CD4-positive, alpha-beta T cell (primary cell): ENCODE data around the gene CDKAL1. TPM values are rescaled to one million over a fixed set of nuclear protein-coding genes. Genes with fewer than 3 reads are reported as not detected.

Source experiments
- ATAC-seq: fragments of 200-7000 bp; cut with Tn5 transposase; one replicate; pipeline ENCODE4 v1.10.0; 2022; ENCODE audit warnings: mild to moderate bottlenecking; ENCODE audit not compliant: poor library complexity
- CTCF ChIA-PET: fragments of 350-600 bp; sonication (Branson Sonifier 250); formaldehyde crosslinking; loops from one replicate; lab custom pipeline; 2021; ENCODE audit warnings: antibody characterized with exemption, inconsistent platforms; lab: Charles Lee
- POLR2A ChIA-PET: fragments of 350-600 bp; sonication (Branson Sonifier 250); formaldehyde crosslinking; loops from one replicate; lab custom pipeline; 2021; ENCODE audit warnings: antibody characterized with exemption, inconsistent platforms; lab: Charles Lee
- DNase-seq, 14 experiments: peaks; one replicate each; pipeline ENCODE4 v3.0.0-alpha.2; 2013 to 2020; ENCODE audit warnings: mixed read lengths in 2 of 14
- H3K27ac ChIP-seq, 2 donors: one replicate each; pipeline versions ENCODE4 v1.5.1 to v1.7.0; 2013; ENCODE audit warnings: low read length in 2 of 2, low read depth in 1 of 2, mild to moderate bottlenecking in 1 of 2
- H3K27me3 ChIP-seq, 2 experiments: 1 replicate in 1 of 2; 2 replicates in 1 of 2; pipeline versions ENCODE4 v1.6.1 to v1.7.0; 2013; ENCODE audit warnings: low read length in 2 of 2, control low read depth in 1 of 2, mild to moderate bottlenecking in 1 of 2, moderate library complexity in 1 of 2; ENCODE audit not compliant: insufficient read depth in 2 of 2, control insufficient read depth in 1 of 2
- H3K36me3 ChIP-seq: one replicate; pipeline ENCODE4 v1.6.1; 2013; ENCODE audit warnings: low read length, control low read depth; ENCODE audit not compliant: insufficient read depth
- H3K4me1 ChIP-seq: one replicate; pipeline ENCODE4 v1.6.1; 2013; ENCODE audit warnings: low read length, control low read depth; ENCODE audit not compliant: insufficient read depth
- H3K4me3 ChIP-seq: one replicate; pipeline ENCODE4 v1.5.1; 2013; ENCODE audit warnings: mild to moderate bottlenecking, low read length, moderate library complexity
- H3K9me3 ChIP-seq, 2 experiments: 1 replicate in 1 of 2; 2 replicates in 1 of 2; pipeline versions ENCODE4 v1.6.1 to v1.7.0; 2013; ENCODE audit warnings: low read length in 2 of 2, mild to moderate bottlenecking in 2 of 2, control low read depth in 1 of 2, moderate library complexity in 1 of 2; ENCODE audit not compliant: control insufficient read depth in 1 of 2, insufficient read depth in 1 of 2
- H3K27ac Mint-ChIP-seq: one replicate; pipeline ENCODE4 v1.8.0; 2020; ENCODE audit warnings: mixed read lengths
- H3K27me3 Mint-ChIP-seq: one replicate; pipeline ENCODE4 v1.8.0; 2021; ENCODE audit warnings: mixed read lengths
- H3K36me3 Mint-ChIP-seq: one replicate; pipeline ENCODE4 v1.8.0; 2021; ENCODE audit warnings: low read depth, mixed read lengths
- H3K4me1 Mint-ChIP-seq: one replicate; pipeline ENCODE4 v1.8.0; 2021; ENCODE audit warnings: low read depth, mixed read lengths
- H3K4me3 Mint-ChIP-seq: one replicate; pipeline ENCODE4 v1.8.0; 2020; ENCODE audit warnings: mild to moderate bottlenecking, mixed read lengths
- H3K9me3 Mint-ChIP-seq: one replicate; pipeline ENCODE4 v1.8.0; 2020; ENCODE audit warnings: mixed read lengths
- CTCF ChIP-seq: fragments of 200-600 bp; IDR thresholded peaks from one replicate; pipeline ENCODE4 v1.8.0; 2022; ENCODE audit warnings: antibody characterized with exemption, mild to moderate bottlenecking
- intact Hi-C, 2 experiments: fragments of 100-400 bp; cut with DNase I in 1 of 2; cut with micrococcal nuclease in 1 of 2; formaldehyde crosslinking; loops; one replicate each; pipeline versions ENCODE4 v1.15.1 to v1.9.0; 2023 to 2025; cut with DNase I, micrococcal nuclease
- total RNA-seq, 174 experiments: library from RNA in 2 of 174; stranded (reverse) in 2 of 174; gene quantifications; one replicate each; pipeline ENCODE4 v1.2.3 and lab custom pipeline; 2021 to 2026

CDKAL1 gene
- total RNA-seq, 2 experiments from 2014 or later = 21.3 to 23.9 TPM

DNA sequence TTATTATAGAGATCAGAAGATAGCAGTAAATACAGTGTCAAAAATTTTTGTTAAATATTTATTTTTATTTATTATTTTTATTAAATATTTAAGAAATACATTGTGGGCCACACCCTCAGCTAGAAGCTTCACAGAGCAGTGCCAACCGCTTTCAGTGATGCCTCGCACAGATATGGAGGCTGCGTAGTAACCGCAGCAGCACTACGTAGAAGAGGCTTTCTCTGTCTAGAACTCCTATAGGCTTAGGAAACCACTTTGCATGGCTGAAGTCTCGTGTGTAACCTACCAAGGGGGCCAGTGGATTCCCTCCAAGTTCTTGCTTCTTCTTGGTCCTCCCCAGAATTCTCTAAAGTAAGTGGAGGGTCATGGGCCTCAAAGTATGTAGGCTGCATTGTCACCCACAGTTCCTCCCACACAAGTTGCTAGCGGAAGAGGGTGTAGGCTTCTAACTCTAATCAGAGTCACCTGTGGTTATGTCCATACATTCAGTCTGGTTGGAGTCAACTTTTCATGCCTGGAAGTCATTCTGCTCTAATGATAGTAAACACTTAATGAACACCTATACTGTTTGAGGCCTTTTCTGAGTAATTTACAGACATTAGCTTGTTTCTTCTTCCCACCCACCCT is 285.6 kb downstream of the CDKAL1 start:
- no peak overlapping the region for H3K4me3 Mint-ChIP-seq
- peaks cover 12% of the 10 kb centered on the region for H3K4me1 Mint-ChIP-seq
- Histone ChIP-seq H3K36me3 (no peaks in the 10 kb centered on the region), H3K9me3 (no peaks in the 10 kb centered on the region), H3K27ac (no peak overlapping the region), H3K4me3 (no peak overlapping the region), H3K4me1 (no peaks in the 10 kb centered on the region), H3K27me3 (no peaks in the 10 kb centered on the region)
- H3K27ac Mint-ChIP-seq = no peak overlapping the region
- H3K9me3 Mint-ChIP-seq = peaks cover 3% of the 10 kb centered on the region
- peaks cover 50% of the 10 kb centered on the region for H3K36me3 Mint-ChIP-seq
- DNase-seq (no peak), ATAC-seq (no peak)
- no peak for TF ChIP-seq CTCF
- no peaks in the 10 kb centered on the region for H3K27me3 Mint-ChIP-seq
- POLR2A ChIA-PET = no interaction called here
- CTCF ChIA-PET = no interaction called here
- intact Hi-C loops = no loop called here

DNA sequence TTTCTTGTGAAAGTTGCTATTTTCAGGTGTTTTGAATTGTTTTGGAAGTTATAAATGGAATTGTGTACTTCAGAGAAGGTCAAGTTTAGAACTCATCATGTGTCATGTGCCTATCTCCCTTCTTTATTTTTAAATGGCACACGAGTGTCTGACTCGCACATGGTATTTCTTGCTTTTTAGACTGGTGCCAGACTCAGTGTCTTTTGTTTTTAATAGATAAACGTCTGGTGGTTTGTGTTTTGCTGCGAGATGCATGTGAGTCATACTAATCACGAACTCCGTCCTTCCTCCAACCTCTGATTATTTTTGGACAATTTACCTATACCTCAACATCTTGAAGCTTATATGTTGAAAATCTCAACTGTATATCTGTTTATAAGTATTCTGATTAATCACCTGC is 292.1 kb downstream of the CDKAL1 start:
- no peaks in the 10 kb centered on the region for H3K36me3 ChIP-seq
- no peak overlapping the region for H3K4me3 ChIP-seq
- ATAC-seq (no peak), DNase-seq (no peak)
- peaks cover 21% of the 10 kb centered on the region for H3K4me1 Mint-ChIP-seq
- CTCF ChIA-PET = no interaction called here
- H3K27me3 Mint-ChIP-seq = no peaks in the 10 kb centered on the region
- H3K4me3 Mint-ChIP-seq = no peak overlapping the region
- no peak overlapping the region for H3K27ac ChIP-seq
- intact Hi-C loops = no loop called here
- H3K36me3 Mint-ChIP-seq = peaks cover 51% of the 10 kb centered on the region
- TF ChIP-seq CTCF = no peak
- no peaks in the 10 kb centered on the region for H3K9me3 ChIP-seq
- H3K9me3 Mint-ChIP-seq = no peaks in the 10 kb centered on the region
- no peak overlapping the region for H3K27ac Mint-ChIP-seq
- POLR2A ChIA-PET = no interaction called here
- no peaks in the 10 kb centered on the region for H3K27me3 ChIP-seq
- no peaks in the 10 kb centered on the region for H3K4me1 ChIP-seq

DNA sequence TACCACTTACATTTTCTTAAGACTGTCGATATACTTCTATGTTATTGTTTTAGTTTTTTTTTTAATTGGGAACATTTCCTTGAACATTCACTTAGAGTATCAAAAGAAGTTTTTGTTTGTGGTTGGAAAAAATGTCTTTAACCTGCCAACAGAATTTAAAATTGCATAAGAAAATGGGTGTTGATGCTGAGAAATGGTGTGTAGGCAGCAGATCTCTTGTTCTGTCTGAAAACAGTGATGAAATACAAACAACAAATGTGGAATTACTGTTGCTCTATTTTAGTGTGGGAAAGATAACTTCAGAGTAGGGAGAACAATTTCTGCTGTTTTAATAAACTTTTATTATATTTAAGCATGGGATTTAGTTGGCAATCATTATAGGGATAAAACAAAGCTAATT is 293.5 kb downstream of the CDKAL1 start:
- no peaks in the 10 kb centered on the region for H3K9me3 Mint-ChIP-seq
- H3K4me3 ChIP-seq = no peak overlapping the region
- no peaks in the 10 kb centered on the region for H3K27me3 Mint-ChIP-seq
- DNase-seq = no peak
- no peaks in the 10 kb centered on the region for H3K27me3 ChIP-seq
- H3K27ac ChIP-seq = no peak overlapping the region
- no peak for TF ChIP-seq CTCF
- intact Hi-C loops = no loop called here
- peaks cover 34% of the 10 kb centered on the region for H3K4me1 Mint-ChIP-seq
- H3K27ac Mint-ChIP-seq = no peak overlapping the region
- no peak overlapping the region for H3K4me3 Mint-ChIP-seq
- no peaks in the 10 kb centered on the region for H3K36me3 ChIP-seq
- ChIA-PET CTCF (no interaction called here), POLR2A (no interaction called here)
- H3K4me1 ChIP-seq = no peaks in the 10 kb centered on the region
- no peak for ATAC-seq
- H3K36me3 Mint-ChIP-seq = peaks cover 40% of the 10 kb centered on the region
- no peaks in the 10 kb centered on the region for H3K9me3 ChIP-seq
